Spinal cord (tissue), 10 donors: ENCODE measurements around the gene ACOT7. TPM values are rescaled to one million over a fixed set of nuclear protein-coding genes. Genes with fewer than 3 reads are reported as not detected.
A peak's percentile ranks its signal among the peaks of the same experiment; 100 is the strongest.

ENCODE experiments used
- DNase-seq, 6 donors: peaks; one replicate each; pipeline versions ENCODE4 v3.0.0 to v3.0.0-alpha.2; 2013 to 2015; ENCODE audit warnings: low spot score in 6 of 6, low read depth in 4 of 6
- H3K27ac ChIP-seq: one replicate; pipeline ENCODE4 v1.5.1; 2013; ENCODE audit warnings: low read depth, low read length, control low read depth
- H3K27me3 ChIP-seq: one replicate; pipeline ENCODE4 v1.6.1; 2013; ENCODE audit warnings: low read length; ENCODE audit not compliant: control insufficient read depth, insufficient read depth
- H3K36me3 ChIP-seq: one replicate; pipeline ENCODE4 v1.6.1; 2013; ENCODE audit warnings: low read length; ENCODE audit not compliant: control insufficient read depth, insufficient read depth
- H3K4me1 ChIP-seq: one replicate; pipeline ENCODE4 v1.6.1; 2013; ENCODE audit warnings: low read length; ENCODE audit not compliant: control insufficient read depth, insufficient read depth
- H3K4me3 ChIP-seq: one replicate; pipeline ENCODE4 v1.5.1; 2013; ENCODE audit warnings: low read depth, low read length, control low read depth
- H3K9me3 ChIP-seq: one replicate; pipeline ENCODE4 v1.6.1; 2013; ENCODE audit warnings: low read length; ENCODE audit not compliant: control insufficient read depth, insufficient read depth
- WGBS: methylation state at CpG from one replicate; pipeline ENCODE4 v1.1.5; 2013; ENCODE audit warnings: missing lambda C conversion rate; ENCODE audit not compliant: insufficient coverage; 5-methylcytosine and 5-hydroxymethylcytosine counted together
- polyA plus RNA-seq, 2 donors: library from polyadenylated mRNA; unstranded; fragments of 120-200 nt; gene quantifications; one replicate each; pipeline ENCODE4 v1.2.1, GENCODE V29; 2013; ENCODE audit not compliant: insufficient read length in 2 of 2
- total RNA-seq, 2 donors: library from RNA; depleted of rRNA in 1 of 2; stranded (reverse); fragments of 120-200 nt in 1 of 2; fragments of >200 nt in 1 of 2; gene quantifications; one replicate each; pipeline versions ENCODE4 v1.2.3 to v1.2.4, GENCODE V29; 2013 to 2014
- donor health status: healthy.

The ACOT7 gene
- total and polyA plus RNA-seq, 4 donors, result 31.8 to 198 (median 128) TPM

- peaks cover 59% of the 10 kb centered on the region for H3K4me1 ChIP-seq
- no peak overlapping the region for H3K4me3 ChIP-seq
- peak in 1 of 6 donors; percentile 38 for DNase-seq
- H3K9me3 ChIP-seq, result no peaks in the 10 kb centered on the region
- no peaks in the 10 kb centered on the region for H3K36me3 ChIP-seq
- no peak overlapping the region for H3K27ac ChIP-seq
- 44% methylated on average over 16 of the region's 17 CpGs for WGBS
- H3K27me3 ChIP-seq, result peaks cover 54% of the 10 kb centered on the region
Observed at GRCh38 chr1:6239950-6240768, 153.4 kb downstream of the ACOT7 start.

- peaks cover 47% of the 10 kb centered on the region for H3K27me3 ChIP-seq
- H3K27ac ChIP-seq, result no peak overlapping the region
- no peaks in the 10 kb centered on the region for H3K36me3 ChIP-seq
- no peaks in the 10 kb centered on the region for H3K9me3 ChIP-seq
- DNase-seq, result no peak
- H3K4me1 ChIP-seq, result peaks cover 62% of the 10 kb centered on the region
- H3K4me3 ChIP-seq, result no peak overlapping the region
- WGBS, result 12% methylated on average over 3 of the region's 7 CpGs
Observed at GRCh38 chr1:6239213-6239752, 154.3 kb downstream of the ACOT7 start.

- DNase-seq, result no peak
- H3K9me3 ChIP-seq, result no peaks in the 10 kb centered on the region
- peaks cover 30% of the 10 kb centered on the region for H3K27me3 ChIP-seq
- H3K36me3 ChIP-seq, result peaks cover 16% of the 10 kb centered on the region
- H3K27ac ChIP-seq, result no peak overlapping the region
- WGBS, result 100% methylated on average over 3 of the region's 4 CpGs
- peaks cover 46% of the 10 kb centered on the region for H3K4me1 ChIP-seq
- H3K4me3 ChIP-seq, result no peak overlapping the region
Observed at GRCh38 chr1:6237093-6237492, 156.5 kb downstream of the ACOT7 start.

GRCh38 chr1:6235296-6235677 lies 158.3 kb downstream of the ACOT7 start:
- peaks cover 28% of the 10 kb centered on the region for H3K36me3 ChIP-seq
- H3K4me3 ChIP-seq, result peak overlapping the region; percentile 64
- no peaks in the 10 kb centered on the region for H3K9me3 ChIP-seq
- H3K4me1 ChIP-seq, result peaks cover 32% of the 10 kb centered on the region
- 0% methylated on average over 29 of the region's 30 CpGs for WGBS
- peaks cover 12% of the 10 kb centered on the region for H3K27me3 ChIP-seq
- DNase-seq, result peak in 1 of 6 donors; percentile 26
- no peak overlapping the region for H3K27ac ChIP-seq

GRCh38 chr1:6234502-6235295 lies 158.9 kb downstream of the ACOT7 start:
- Histone ChIP-seq H3K36me3 (peaks cover 34% of the 10 kb centered on the region), H3K27me3 (peaks cover 6% of the 10 kb centered on the region), H3K4me3 (peak overlapping the region; percentile 64), H3K9me3 (no peaks in the 10 kb centered on the region), H3K4me1 (peaks cover 26% of the 10 kb centered on the region), H3K27ac (no peak overlapping the region)
- no peak for DNase-seq
- 44% methylated on average over 19 of the region's 20 CpGs for WGBS

GRCh38 chr1:6233376-6233775 lies 160.2 kb downstream of the ACOT7 start:
- WGBS, result 80% methylated on average over 1 of the region's 1 CpG
- no peak for DNase-seq
- H3K27ac ChIP-seq, result no peak overlapping the region
- no peaks in the 10 kb centered on the region for H3K27me3 ChIP-seq
- H3K4me3 ChIP-seq, result no peak overlapping the region
- H3K36me3 ChIP-seq, result peaks cover 47% of the 10 kb centered on the region
- H3K9me3 ChIP-seq, result no peaks in the 10 kb centered on the region
- peaks cover 17% of the 10 kb centered on the region for H3K4me1 ChIP-seq

- no peaks in the 10 kb centered on the region for H3K4me1 ChIP-seq
- no peak for DNase-seq
- no peaks in the 10 kb centered on the region for H3K27me3 ChIP-seq
- H3K36me3 ChIP-seq, result peaks cover 88% of the 10 kb centered on the region
- H3K9me3 ChIP-seq, result no peaks in the 10 kb centered on the region
- H3K27ac ChIP-seq, result no peak overlapping the region
- no peak overlapping the region for H3K4me3 ChIP-seq
- 91% methylated on average over 8 of the region's 8 CpGs for WGBS
Observed at GRCh38 chr1:6225651-6226050, 167.9 kb downstream of the ACOT7 start.

- Histone ChIP-seq H3K27me3 (no peaks in the 10 kb centered on the region), H3K9me3 (no peaks in the 10 kb centered on the region), H3K27ac (no peak overlapping the region), H3K4me3 (no peak overlapping the region), H3K4me1 (no peaks in the 10 kb centered on the region), H3K36me3 (peaks cover 84% of the 10 kb centered on the region)
- 91% methylated on average over 14 of the region's 15 CpGs for WGBS
- DNase-seq, result no peak
Observed at GRCh38 chr1:6224718-6225117, 168.8 kb downstream of the ACOT7 start.

GRCh38 chr1:6223617-6224016 lies 169.9 kb downstream of the ACOT7 start:
- H3K4me3 ChIP-seq, result no peak overlapping the region
- no peaks in the 10 kb centered on the region for H3K27me3 ChIP-seq
- WGBS, result 98% methylated on average over 10 of the region's 13 CpGs
- no peaks in the 10 kb centered on the region for H3K4me1 ChIP-seq
- no peaks in the 10 kb centered on the region for H3K9me3 ChIP-seq
- peaks cover 77% of the 10 kb centered on the region for H3K36me3 ChIP-seq
- no peak for DNase-seq
- H3K27ac ChIP-seq, result no peak overlapping the region
